ENCODE measurements around the gene AKNAD1. TPM values are rescaled to one million over a fixed set of nuclear protein-coding genes. Genes with fewer than 3 reads are reported as not detected.

The AKNAD1 gene
- total RNA-seq, 4 donors from 2014 or later = not detected

GRCh38 chr1:108896146-108897145 lies 39.6 kb upstream of the AKNAD1 start:
- Histone ChIP-seq H3K4me1 (peaks cover 0 to 16% (median 0%) of the 10 kb centered on the region in 4 donors), H3K4me3 (no peak overlapping the region), H3K9me3 (no peaks in the 10 kb centered on the region), H3K27ac (peak overlapping the region; percentile 49 to 75 (median 70)), H3K27me3 (no peaks in the 10 kb centered on the region), H3K36me3 (peaks cover 0 to 13% (median 0%) of the 10 kb centered on the region in 4 donors)
- DNase-seq = no peak
- TF ChIP-seq POLR2AphosphoS5 (IDR thresholded peaks at IDR 0.05) = no peak
- no peak for TF ChIP-seq EP300 (IDR thresholded peaks at IDR 0.05; ENCODE audit: low read depth)
- no peak for TF ChIP-seq POLR2A (IDR thresholded peaks at IDR 0.05)
- TF ChIP-seq CTCF (IDR thresholded peaks at IDR 0.05) = no peak
- in situ Hi-C loops (cut with MboI; ENCODE audit: low pct_ligation_motif_present in 1 of 4, low pct_unique_long_range_greater_than_20kb in 1 of 4, low sequenced_read_pairs in 3 of 4) (loop anchor here in 3 of 4 donors (5.0 to 10.0 kb wide), 3 partner anchors 62 to 79 kb away; no protein-coding TSS in a partner anchor), intact Hi-C loops (cut with DNase I; ENCODE audit: low total_unique reads) (no loop called here)
- WGBS, 2 donors (ENCODE audit: low coverage in 1 of 2) = 59 to 63% methylated on average over 10 of the region's 10 CpGs

DNA sequence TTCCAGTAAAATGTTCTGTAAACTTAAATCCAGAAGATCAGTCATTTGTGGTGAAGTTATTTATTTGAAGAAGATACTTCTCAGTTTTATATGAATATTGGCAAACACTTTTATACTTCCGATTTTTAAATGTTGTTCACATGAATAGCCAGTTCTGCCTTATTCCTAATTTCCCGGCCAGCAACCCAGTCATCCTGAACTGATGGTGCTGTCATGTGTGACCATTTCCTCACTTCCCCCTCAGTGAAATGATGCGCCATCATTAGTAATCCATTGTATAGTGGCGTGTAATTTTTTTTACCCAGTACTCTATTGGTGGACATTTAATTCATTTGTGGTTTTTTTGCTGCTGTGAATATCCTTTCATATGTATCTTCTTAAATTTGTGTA lies 36.2 kb upstream of the AKNAD1 start:
- 92 to 93% methylated on average over 2 to 4 of the region's 4 CpGs for WGBS, 2 donors (ENCODE audit: low coverage in 1 of 2)
- H3K9me3 ChIP-seq = no peaks in the 10 kb centered on the region
- H3K27me3 ChIP-seq = no peaks in the 10 kb centered on the region
- intact Hi-C loops (cut with DNase I; ENCODE audit: low total_unique reads) (no loop called here), in situ Hi-C loops (cut with MboI; ENCODE audit: low pct_ligation_motif_present in 1 of 4, low pct_unique_long_range_greater_than_20kb in 1 of 4, low sequenced_read_pairs in 3 of 4) (loop anchor here in 1 of 4 donors (10.0 kb wide), 1 partner anchor 58 kb away; no protein-coding TSS in a partner anchor)
- TF ChIP-seq POLR2A (IDR thresholded peaks at IDR 0.05) (no peak), EP300 (IDR thresholded peaks at IDR 0.05; ENCODE audit: low read depth) (no peak), POLR2AphosphoS5 (IDR thresholded peaks at IDR 0.05) (no peak), CTCF (IDR thresholded peaks at IDR 0.05) (no peak)
- H3K4me3 ChIP-seq = no peak overlapping the region
- peaks cover 0 to 26% (median 8%) of the 10 kb centered on the region in 4 donors for H3K4me1 ChIP-seq
- DNase-seq = no peak
- H3K36me3 ChIP-seq = peaks cover 0 to 3% (median 0%) of the 10 kb centered on the region in 4 donors
- H3K27ac ChIP-seq = no peak overlapping the region

DNA sequence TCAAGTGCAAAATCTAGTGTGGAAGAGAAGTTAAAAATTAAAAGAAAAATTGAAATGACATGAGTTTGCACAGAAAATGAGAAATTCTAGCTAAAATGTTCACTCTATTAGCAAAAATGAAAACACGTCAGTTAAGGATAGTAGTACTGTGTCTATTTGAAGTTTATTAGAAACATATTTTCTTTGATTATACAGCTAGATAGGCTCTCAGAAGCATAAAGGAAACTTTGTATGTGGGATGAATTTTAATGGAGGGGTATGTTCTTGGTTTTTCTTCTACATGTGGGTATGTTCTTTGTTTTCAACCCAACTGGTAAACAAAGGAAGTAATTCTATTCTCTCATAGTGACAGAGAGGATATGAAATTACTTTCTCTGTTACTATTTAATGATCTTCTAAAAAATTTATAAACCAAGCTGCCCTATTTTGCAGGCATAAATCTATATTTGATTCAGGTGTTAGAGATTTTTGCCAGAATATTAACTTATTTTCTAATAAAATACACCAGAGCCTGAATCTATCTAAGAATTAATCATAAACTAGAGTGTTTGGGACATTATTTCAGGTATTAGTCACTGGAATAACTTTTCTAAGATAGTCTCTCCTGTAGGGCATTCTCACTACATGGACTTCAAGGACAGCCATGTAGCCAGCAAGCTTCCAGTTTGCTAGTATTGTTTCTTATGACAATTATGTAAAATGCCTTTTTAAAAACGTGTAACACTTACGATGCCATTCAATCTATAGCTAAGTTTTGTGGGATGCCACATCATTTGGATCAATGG lies 35.7 kb upstream of the AKNAD1 start:
- TF ChIP-seq EP300 (IDR thresholded peaks at IDR 0.05; ENCODE audit: low read depth) = no peak
- no peak for TF ChIP-seq CTCF (IDR thresholded peaks at IDR 0.05)
- Histone ChIP-seq H3K4me3 (no peak overlapping the region), H3K36me3 (no peaks in the 10 kb centered on the region), H3K27ac (no peak overlapping the region), H3K9me3 (no peaks in the 10 kb centered on the region), H3K4me1 (peaks cover 0 to 22% (median 8%) of the 10 kb centered on the region in 4 donors), H3K27me3 (no peaks in the 10 kb centered on the region)
- in situ Hi-C loops (cut with MboI; ENCODE audit: low pct_ligation_motif_present in 1 of 4, low pct_unique_long_range_greater_than_20kb in 1 of 4, low sequenced_read_pairs in 3 of 4) (loop anchor here in 1 of 4 donors (10.0 kb wide), 1 partner anchor 58 kb away; no protein-coding TSS in a partner anchor), intact Hi-C loops (cut with DNase I; ENCODE audit: low total_unique reads) (no loop called here)
- 77 to 87% methylated on average over 3 of the region's 3 CpGs for WGBS, 2 donors (ENCODE audit: low coverage in 1 of 2)
- DNase-seq = no peak
